Epidermal melanocyte (primary cell): Measurements from ENCODE around the gene PTF1A.
A peak's percentile ranks its signal among the peaks of the same experiment; 100 is the strongest.

Experiments used
- DNase-seq: peaks from one replicate; pipeline ENCODE4 v3.0.0; 2011; ENCODE audit warnings: low spot score; ENCODE audit not compliant: insufficient read length

Gene PTF1A

GRCh38 chr10:23186697-23187096, 5.4 kb upstream of the PTF1A start:
- no peak for DNase-seq

GRCh38 chr10:23187155-23187554, 5.0 kb upstream of the PTF1A start:
- no peak for DNase-seq

- DNase-seq = no peak
These were observed 3.1 kb upstream of the PTF1A start for GRCh38 chr10:23189024-23189423.

GRCh38 chr10:23190872-23191763, 994 bp upstream of the PTF1A start:
- no peak for DNase-seq

GRCh38 chr10:23192712-23193434, 761 bp downstream of the PTF1A start:
- no peak for DNase-seq

GRCh38 chr10:23193435-23194074, 1.4 kb downstream of the PTF1A start:
- no peak for DNase-seq

GRCh38 chr10:23194471-23194965, 2.4 kb downstream of the PTF1A start:
- no peak for DNase-seq

- DNase-seq = no peak
These were observed 3.1 kb downstream of the PTF1A start for GRCh38 chr10:23194966-23195845.

- DNase-seq = peak; percentile 16
These were observed 3.9 kb downstream of the PTF1A start for GRCh38 chr10:23195846-23196600.

- DNase-seq = no peak
These were observed 4.8 kb downstream of the PTF1A start for GRCh38 chr10:23196915-23197314.

GRCh38 chr10:23197416-23197861, 5.3 kb downstream of the PTF1A start:
- no peak for DNase-seq

- no peak for DNase-seq
These were observed 6.5 kb downstream of the PTF1A start for GRCh38 chr10:23198610-23198939.

- DNase-seq = no peak
These were observed 7.0 kb downstream of the PTF1A start for GRCh38 chr10:23198940-23199767.

GRCh38 chr10:23199768-23200511, 7.8 kb downstream of the PTF1A start:
- DNase-seq = no peak

GRCh38 chr10:23200586-23200985, 8.5 kb downstream of the PTF1A start:
- DNase-seq = no peak

- DNase-seq = no peak
These were observed 9.0 kb downstream of the PTF1A start for GRCh38 chr10:23200997-23201652.

GRCh38 chr10:23201837-23202236, 9.7 kb downstream of the PTF1A start:
- DNase-seq = no peak

GRCh38 chr10:23202779-23203178, 10.7 kb downstream of the PTF1A start:
- no peak for DNase-seq
